ENCODE results near the gene GNLY. TPM values are rescaled to one million over a fixed set of nuclear protein-coding genes. Genes with fewer than 3 reads are reported as not detected.
A peak's percentile ranks its signal among the peaks of the same experiment; 100 is the strongest.

Gene GNLY
- total and polyA plus RNA-seq, 2 of the 13 experiments (the other 11 are each of a cell fraction or from before 2014, with no cell fraction given), result not detected

DNA sequence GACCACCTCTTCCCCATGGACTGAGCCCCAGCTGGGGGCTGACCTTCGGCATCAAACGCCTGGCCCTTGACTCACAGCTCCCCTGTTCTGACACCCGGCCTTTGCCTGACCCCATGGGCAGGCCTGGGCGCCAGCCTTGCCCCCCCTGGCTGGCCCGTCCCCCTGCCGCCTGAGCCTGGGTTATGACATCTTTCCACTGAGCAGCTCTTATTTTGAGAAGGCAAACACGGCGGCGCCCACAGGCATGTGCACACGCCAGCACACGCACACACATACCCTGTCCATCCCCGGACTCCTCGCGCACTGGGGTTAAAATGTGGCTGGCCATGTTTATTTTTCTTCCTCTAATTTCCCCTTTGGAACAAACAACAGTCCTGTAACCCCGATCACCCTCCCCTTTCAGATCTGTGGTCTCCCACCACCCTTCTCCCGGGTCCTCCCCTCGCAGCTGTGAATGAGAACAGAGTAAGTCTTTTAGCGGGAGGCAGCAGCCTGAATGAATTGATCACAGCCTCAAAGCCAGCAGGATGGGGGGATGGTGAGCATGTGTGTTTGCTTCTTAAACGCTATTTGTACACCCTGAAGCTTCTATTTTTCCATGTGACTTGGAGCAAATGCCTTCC lies 47.8 kb downstream of the GNLY start (continued):
- no peak for TF ChIP-seq ELK4 (CRISPR knock-in tag; IDR thresholded peaks at IDR 0.05; ENCODE audit: borderline replicate concordance)
- TF ChIP-seq ZNF562 (CRISPR knock-in tag; IDR thresholded peaks at IDR 0.05; ENCODE audit: borderline replicate concordance), result no peak
- TF ChIP-seq ZNF580 (CRISPR knock-in tag; IDR thresholded peaks at IDR 0.05; ENCODE audit: borderline replicate concordance, low read depth), result no peak
- TF ChIP-seq TCF12 (IDR thresholded peaks at IDR 0.05), result no peak
- TF ChIP-seq TCF12 (CRISPR knock-in tag; IDR thresholded peaks at IDR 0.05), result no peak
- no peak for TF ChIP-seq ZNF749 (CRISPR knock-in tag; IDR thresholded peaks at IDR 0.05; ENCODE audit: borderline replicate concordance)
- TF ChIP-seq, protein P1, sequence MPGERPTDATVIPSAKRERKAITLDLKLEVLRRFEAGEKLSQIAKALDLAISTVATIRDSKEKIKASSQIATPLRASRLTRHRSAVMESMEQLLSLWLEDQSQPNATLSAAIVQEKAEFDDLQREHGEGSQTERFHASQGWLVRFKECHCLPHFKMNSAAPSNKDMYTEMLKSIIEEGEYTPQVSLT (CRISPR knock-in tag; IDR thresholded peaks at IDR 0.05; ENCODE audit: borderline replicate concordance, low read depth), result no peak
- no peak; the same call in 1 of the 2 replicates for TF ChIP-seq ZNF292 (CRISPR knock-in tag; IDR thresholded peaks at IDR 0.05; ENCODE audit: borderline replicate concordance, low read depth)
- no peak for TF ChIP-seq EEA1 (CRISPR knock-in tag; IDR thresholded peaks at IDR 0.05; ENCODE audit: borderline replicate concordance)
- 0 out of 2 replicates have a peak, but pooled peaks have one; percentile 79 for TF ChIP-seq MTF2 (CRISPR knock-in tag; IDR thresholded peaks at IDR 0.05; ENCODE audit: borderline replicate concordance)
- no peak for TF ChIP-seq KMT2A (CRISPR knock-in tag; IDR thresholded peaks at IDR 0.05)
- TF ChIP-seq SNAI1 (CRISPR knock-in tag; IDR thresholded peaks at IDR 0.05; ENCODE audit: borderline replicate concordance), result no peak
- no peak for TF ChIP-seq RFXANK (CRISPR knock-in tag; IDR thresholded peaks at IDR 0.05)
- no peak for TF ChIP-seq IKZF1 (IDR thresholded peaks at IDR 0.05)
- TF ChIP-seq MTA3 (CRISPR knock-in tag; IDR thresholded peaks at IDR 0.05), result no peak
- TF ChIP-seq MEIS1 (CRISPR knock-in tag; IDR thresholded peaks at IDR 0.05; ENCODE audit: borderline replicate concordance), result no peak
- TF ChIP-seq ZFP90 (CRISPR knock-in tag; IDR thresholded peaks at IDR 0.05; ENCODE audit: borderline replicate concordance), result no peak
- no peak for TF ChIP-seq TBP (CRISPR knock-in tag; IDR thresholded peaks at IDR 0.05)
- no peak for TF ChIP-seq ZNF674 (CRISPR knock-in tag; IDR thresholded peaks at IDR 0.05; ENCODE audit: low read depth)
- TF ChIP-seq, protein P2, sequence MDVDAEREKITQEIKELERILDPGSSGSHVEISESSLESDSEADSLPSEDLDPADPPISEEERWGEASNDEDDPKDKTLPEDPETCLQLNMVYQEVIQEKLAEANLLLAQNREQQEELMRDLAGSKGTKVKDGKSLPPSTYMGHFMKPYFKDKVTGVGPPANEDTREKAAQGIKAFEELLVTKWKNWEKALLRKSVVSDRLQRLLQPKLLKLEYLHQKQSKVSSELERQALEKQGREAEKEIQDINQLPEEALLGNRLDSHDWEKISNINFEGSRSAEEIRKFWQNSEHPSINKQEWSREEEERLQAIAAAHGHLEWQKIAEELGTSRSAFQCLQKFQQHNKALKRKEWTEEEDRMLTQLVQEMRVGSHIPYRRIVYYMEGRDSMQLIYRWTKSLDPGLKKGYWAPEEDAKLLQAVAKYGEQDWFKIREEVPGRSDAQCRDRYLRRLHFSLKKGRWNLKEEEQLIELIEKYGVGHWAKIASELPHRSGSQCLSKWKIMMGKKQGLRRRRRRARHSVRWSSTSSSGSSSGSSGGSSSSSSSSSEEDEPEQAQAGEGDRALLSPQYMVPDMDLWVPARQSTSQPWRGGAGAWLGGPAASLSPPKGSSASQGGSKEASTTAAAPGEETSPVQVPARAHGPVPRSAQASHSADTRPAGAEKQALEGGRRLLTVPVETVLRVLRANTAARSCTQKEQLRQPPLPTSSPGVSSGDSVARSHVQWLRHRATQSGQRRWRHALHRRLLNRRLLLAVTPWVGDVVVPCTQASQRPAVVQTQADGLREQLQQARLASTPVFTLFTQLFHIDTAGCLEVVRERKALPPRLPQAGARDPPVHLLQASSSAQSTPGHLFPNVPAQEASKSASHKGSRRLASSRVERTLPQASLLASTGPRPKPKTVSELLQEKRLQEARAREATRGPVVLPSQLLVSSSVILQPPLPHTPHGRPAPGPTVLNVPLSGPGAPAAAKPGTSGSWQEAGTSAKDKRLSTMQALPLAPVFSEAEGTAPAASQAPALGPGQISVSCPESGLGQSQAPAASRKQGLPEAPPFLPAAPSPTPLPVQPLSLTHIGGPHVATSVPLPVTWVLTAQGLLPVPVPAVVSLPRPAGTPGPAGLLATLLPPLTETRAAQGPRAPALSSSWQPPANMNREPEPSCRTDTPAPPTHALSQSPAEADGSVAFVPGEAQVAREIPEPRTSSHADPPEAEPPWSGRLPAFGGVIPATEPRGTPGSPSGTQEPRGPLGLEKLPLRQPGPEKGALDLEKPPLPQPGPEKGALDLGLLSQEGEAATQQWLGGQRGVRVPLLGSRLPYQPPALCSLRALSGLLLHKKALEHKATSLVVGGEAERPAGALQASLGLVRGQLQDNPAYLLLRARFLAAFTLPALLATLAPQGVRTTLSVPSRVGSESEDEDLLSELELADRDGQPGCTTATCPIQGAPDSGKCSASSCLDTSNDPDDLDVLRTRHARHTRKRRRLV (CRISPR knock-in tag; IDR thresholded peaks at IDR 0.05), result no peak
- no peak for TF ChIP-seq ZBTB42 (CRISPR knock-in tag; IDR thresholded peaks at IDR 0.05)
- no peak for TF ChIP-seq ZFP1 (CRISPR knock-in tag; IDR thresholded peaks at IDR 0.05)
- TF ChIP-seq ZNF605 (CRISPR knock-in tag; IDR thresholded peaks at IDR 0.05), result no peak
